GM12878 (cell line): ENCODE measurements around the gene MED25. TPM values are rescaled to one million over a fixed set of nuclear protein-coding genes. Genes with fewer than 3 reads are reported as not detected.

Source experiments
- ATAC-seq: fragments of 200-7000 bp; cut with Tn5 transposase; 3 replicates; pipeline ENCODE4 v1.9.1; 2020; ENCODE audit warnings: mild to moderate bottlenecking, moderate library complexity
- BruUV-seq: library from RNA; stranded (reverse); fragments of 400-500 nt; replicated peaks from 2 replicates; lab custom pipeline; 2021; lab: Mats Ljungman, UMichigan
- CTCF ChIA-PET: fragments of 300-600 bp; sonication (Branson Sonifier 250); formaldehyde crosslinking; extraction: SDS; loops from one replicate; lab custom pipeline; 2021; ENCODE audit warnings: inconsistent platforms; lab: Yijun Ruan, JAX
- POLR2A ChIA-PET: fragments of 350-600 bp; formaldehyde crosslinking; extraction: SDS; loops from one replicate; lab custom pipeline; 2021; ENCODE audit warnings: inconsistent platforms; lab: Charles Lee
- RAD21 ChIA-PET: fragments of 300-600 bp; sonication (Branson Sonifier 250); formaldehyde crosslinking; loops from one replicate; lab custom pipeline; 2023; ENCODE audit warnings: antibody characterized with exemption; ENCODE audit not compliant: unreplicated experiment; lab: Charles Lee
- SMC1A ChIA-PET: fragments of 300-600 bp; sonication (Branson Sonifier 250); formaldehyde crosslinking; loops from one replicate; lab custom pipeline; 2023; ENCODE audit not compliant: unreplicated experiment, uncharacterized antibody; lab: Charles Lee
- DNase-seq: peaks from one replicate; pipeline ENCODE4 v3.0.0-alpha.2; 2011; ENCODE audit warnings: low read depth, low spot score
- FAIRE-seq: peaks from 3 replicates; lab custom pipeline; 2011; peaks lifted over from hg19 to GRCh38; lab: Jason Lieb, UNC
- H2AFZ ChIP-seq: 2 replicates; pipeline ENCODE4 v1.6.0; 2011; ENCODE audit warnings: low read depth, low read length, control low read depth; ENCODE audit not compliant: control insufficient read depth
- H3K27ac ChIP-seq: 2 replicates; pipeline ENCODE4 v1.5.1; 2011; ENCODE audit warnings: control low read depth; ENCODE audit not compliant: control insufficient read depth, insufficient read depth
- H3K27me3 ChIP-seq, 2 experiments: replicated peaks in 1 of 2; 2 replicates each; pipeline versions ENCODE4 v1.6.0 to v1.6.1; 2011; ENCODE audit warnings: low read length in 1 of 2; ENCODE audit not compliant: control insufficient read depth in 2 of 2, insufficient read depth in 2 of 2
- H3K36me3 ChIP-seq, 2 experiments: 2 replicates each; pipeline ENCODE4 v1.5.1; 2011; ENCODE audit warnings: low read length in 1 of 2; ENCODE audit not compliant: control insufficient read depth in 2 of 2, insufficient read depth in 2 of 2
- H3K4me1 ChIP-seq: 2 replicates; pipeline ENCODE4 v1.6.1; 2011; ENCODE audit warnings: mild to moderate bottlenecking, low read length, moderate library complexity, mixed read lengths; ENCODE audit not compliant: control insufficient read depth, insufficient read depth
- H3K4me2 ChIP-seq: 2 replicates; pipeline ENCODE4 v1.6.0; 2011; ENCODE audit warnings: control low read depth; ENCODE audit not compliant: control insufficient read depth, insufficient read depth
- H3K4me3 ChIP-seq: fragments of 200-600 bp; sonication (generic); 2 replicates; pipeline ENCODE4 v1.5.1; 2016
- H3K79me2 ChIP-seq: 2 replicates; pipeline ENCODE4 v1.6.0; 2011; ENCODE audit warnings: low read length; ENCODE audit not compliant: control insufficient read depth, insufficient read depth
- H3K9ac ChIP-seq: 2 replicates; pipeline ENCODE4 v1.8.0; 2011; ENCODE audit warnings: low read length, control low read depth, mixed read lengths; ENCODE audit not compliant: control insufficient read depth, insufficient read depth
- H3K9me3 ChIP-seq: replicated peaks from 3 replicates; pipeline ENCODE4 v1.5.1; 2011; ENCODE audit warnings: mild to moderate bottlenecking, low read length; ENCODE audit not compliant: control insufficient read depth, insufficient read depth
- H4K20me1 ChIP-seq: 2 replicates; pipeline ENCODE4 v1.6.0; 2011; ENCODE audit not compliant: control insufficient read depth, insufficient read depth
- BACH1 ChIP-seq: fragments of 450-650 bp; IDR thresholded peaks from 2 replicates; pipeline ENCODE4 v1.6.1; 2017; ENCODE audit warnings: mild to moderate bottlenecking, borderline replicate concordance
- CHD1 ChIP-seq: IDR thresholded peaks from 2 replicates; pipeline ENCODE4 v1.6.1; 2012; ENCODE audit warnings: low read depth, low read length, improper control_type of control experiment
- CHD2 ChIP-seq: IDR thresholded peaks from 2 replicates; pipeline ENCODE4 v1.6.1; 2011; ENCODE audit warnings: low read depth, low read length, improper control_type of control experiment, borderline replicate concordance
- CREM ChIP-seq: IDR thresholded peaks from 2 replicates; pipeline ENCODE4 v1.6.1; 2014; ENCODE audit warnings: antibody characterized with exemption, low read depth
- E2F4 ChIP-seq: IDR thresholded peaks from 2 replicates; pipeline ENCODE4 v1.6.1; 2012; ENCODE audit warnings: low read depth, low read length, improper control_type of control experiment
- FOXM1 ChIP-seq: IDR thresholded peaks from 2 replicates; pipeline ENCODE4 v1.6.1; 2012; ENCODE audit warnings: low read depth, mild to moderate bottlenecking, inconsistent platforms, low read length, moderate library complexity
- HCFC1 ChIP-seq: fragments of 150-350 bp; IDR thresholded peaks from 2 replicates; pipeline ENCODE4 v1.6.1; 2014; ENCODE audit warnings: low read length
- HDGF ChIP-seq: fragments of 450-650 bp; IDR thresholded peaks from 2 replicates; pipeline ENCODE4 v1.6.1; 2016; ENCODE audit warnings: antibody characterized with exemption
- MEF2B ChIP-seq: fragments of 450-650 bp; IDR thresholded peaks from 2 replicates; pipeline ENCODE4 v1.6.1; 2018; ENCODE audit warnings: mild to moderate bottlenecking, moderate library complexity; ENCODE audit not compliant: partially characterized antibody, poor library complexity, severe bottlenecking
- MLLT1 ChIP-seq: fragments of 450-650 bp; IDR thresholded peaks from 2 replicates; pipeline ENCODE4 v1.6.1; 2016; ENCODE audit warnings: mild to moderate bottlenecking
- MXI1 ChIP-seq: fragments of 150-350 bp; IDR thresholded peaks from 2 replicates; pipeline ENCODE4 v1.6.1; 2011; ENCODE audit warnings: low read depth, mild to moderate bottlenecking, inconsistent platforms, low read length, improper control_type of control experiment
- NBN ChIP-seq: fragments of 450-650 bp; IDR thresholded peaks from 2 replicates; pipeline ENCODE4 v1.6.1; 2016
- RFX5 ChIP-seq: IDR thresholded peaks from 2 replicates; pipeline ENCODE4 v1.6.1; 2011; ENCODE audit warnings: low read depth, low read length, improper control_type of control experiment
- SMAD1 ChIP-seq: fragments of 450-650 bp; IDR thresholded peaks from 2 replicates; pipeline ENCODE4 v1.6.1; 2018; ENCODE audit warnings: mild to moderate bottlenecking, low read depth; ENCODE audit not compliant: partially characterized antibody
- SMC3 ChIP-seq: IDR thresholded peaks from 2 replicates; pipeline ENCODE4 v1.6.1; 2011; ENCODE audit warnings: low read length, improper control_type of control experiment, borderline replicate concordance
- WGBS: methylation state at CpG from one replicate; pipeline ENCODE4 v1.1.6; 2016; ENCODE audit warnings: low lambda C conversion rate; ENCODE audit not compliant: insufficient replicate concordance, insufficient coverage; ENCODE audit errors: missing lambda C conversion rate; 5-methylcytosine and 5-hydroxymethylcytosine counted together
- in situ Hi-C: fragments of 300-500 bp; cut with MboI; formaldehyde crosslinking; loops from 9 replicates; pipeline ENCODE4 v1.14.3; 2018; ENCODE audit warnings: mixed read lengths
- intact Hi-C: fragments of 100-400 bp; cut with micrococcal nuclease; formaldehyde crosslinking; loops from one replicate; pipeline ENCODE4 v1.14.2; 2022; ENCODE audit not compliant: unreplicated experiment
- polyA plus RNA-seq, 11 experiments: library from polyadenylated mRNA; depleted of rRNA in 4 of 11; unstranded in 6 of 11; stranded (reverse) in 5 of 11; fragments of >200 nt; fragmentation: Nextera tagmentation in 4 of 11; fragmentation: Illumina TruSeq in 1 of 11; extraction: Ambion mirVana in 4 of 11; extraction: Trizol in 1 of 11; gene quantifications; 1 replicate in 1 of 11; 2 replicates in 10 of 11; pipeline versions ENCODE4 v1.2.1 to v1.2.3, GENCODE V29; 2011 to 2016; ENCODE audit warnings: inconsistent platforms in 2 of 11, missing spikeins in 2 of 11, low read depth in 1 of 11
- total RNA-seq, 4 experiments: library from RNA; depleted of rRNA in 3 of 4; stranded (reverse); fragments of >200 nt in 3 of 4; fragmentation: Illumina TruSeq in 1 of 4; extraction: Trizol in 1 of 4; gene quantifications; 2 replicates each; pipeline versions ENCODE4 v1.2.1 to v1.2.3, GENCODE V29; 2013 to 2021

The MED25 gene
- total and polyA plus RNA-seq, 10 of the 15 experiments (the other 5 are each of a cell fraction or from before 2014, with no cell fraction given), result 3.5 to 53.9 (median 17.1) TPM

- peak overlapping the region; percentile 73 for H3K4me3 ChIP-seq
- H3K4me1 ChIP-seq, result peaks cover 16% of the 10 kb centered on the region
- peaks cover 2 to 8% of the 10 kb centered on the region in 2 experiments for H3K36me3 ChIP-seq
- SMC1A ChIA-PET, result interaction anchor here (1.1 to 2.1 kb wide), 5 partner anchors 10 to 112 kb away, joined by 3 to 6 read pairs (median 3); partner anchors contain the start of gene ATF5
- FAIRE-seq (no peak), ATAC-seq (peak; percentile 84), DNase-seq (peak; percentile 92)
- H3K4me2 ChIP-seq, result peak overlapping the region; percentile 92
- peak overlapping the region; percentile 75 for H2AFZ ChIP-seq
- CTCF ChIA-PET, result interaction anchor here (1.4 kb wide), 1 partner anchor 51 kb away, joined by 5 read pairs; the partner anchor contains the start of genes ATF5 and NUP62
- H3K27ac ChIP-seq, result peak overlapping the region; percentile 95
- no peaks in the 10 kb centered on the region for H4K20me1 ChIP-seq
- POLR2A ChIA-PET, result interaction anchor here (1.2 to 3.0 kb wide), 8 partner anchors 8 to 238 kb away, joined by 3 to 23 read pairs (median 7); partner anchors contain the start of genes ATF5, NUP62 and RRAS
- 6% methylated on average over 33 of the region's 41 CpGs for WGBS
- H3K27me3 ChIP-seq, result no peaks in the 10 kb centered on the region
- RAD21 ChIA-PET, result interaction anchor here (0.7 to 1.1 kb wide), 6 partner anchors 9 to 112 kb away, joined by 3 to 7 read pairs (median 4); partner anchors contain the start of gene AP2A1
- H3K9me3 ChIP-seq, result no peaks in the 10 kb centered on the region; the same call in 2 of the 3 replicates
- in situ Hi-C loops, result loop anchor here (25.0 kb wide), 1 partner anchor 1241 kb away; the partner anchor contains the start of genes CA11 and DBP
- H3K9ac ChIP-seq, result peak overlapping the region; percentile 66
- peaks cover 25% of the 10 kb centered on the region for H3K79me2 ChIP-seq
- BruUV-seq, result no TSS peak
- intact Hi-C loops, result loop anchor here (1.0 to 5.0 kb wide), 5 partner anchors 12 to 65 kb away; partner anchors contain the start of genes ATF5, FUZ, IL4I1 and NUP62
- TF ChIP-seq HCFC1 (no peak), CHD2 (0 out of 2 replicates have a peak, but pooled peaks have one; percentile 28), RFX5 (peak; percentile 53), SMAD1 (peak; percentile 16), E2F4 (0 out of 2 replicates have a peak, but pooled peaks have one; percentile 31), MLLT1 (0 out of 2 replicates have a peak, but pooled peaks have one; percentile 49), NBN (peak; percentile 23; the same call in 1 of the 2 replicates), CREM (no peak), MXI1 (no peak; the same call in 1 of the 2 replicates), BACH1 (peak; percentile 23; the same call in 1 of the 2 replicates), CHD1 (no peak), SMC3 (0 out of 2 replicates have a peak, but pooled peaks have one; percentile 2), MEF2B (peak; percentile 7), HDGF (peak; percentile 87), FOXM1 (no peak)
Measured at GRCh38 chr19:49877879-49878743, 60.0 kb downstream of the MED25 start.
